Thymus (tissue), 11 donors: ENCODE results near the gene KAZALD1. TPM values are rescaled to one million over a fixed set of nuclear protein-coding genes. Genes with fewer than 3 reads are reported as not detected.

Experiments
- DNase-seq, 9 donors: peaks; one replicate each; pipeline ENCODE4 v3.0.0-alpha.2; 2013; ENCODE audit warnings: low spot score in 9 of 9, low read depth in 6 of 9, missing footprints in 1 of 9
- H3K27ac ChIP-seq, 2 donors: one replicate each; pipeline ENCODE4 v1.5.1; 2013; ENCODE audit warnings: control low read depth in 1 of 2, low read depth in 1 of 2, low read length in 1 of 2, mild to moderate bottlenecking in 1 of 2, moderate library complexity in 1 of 2
- H3K27me3 ChIP-seq, 2 donors: one replicate each; pipeline ENCODE4 v1.5.1; 2013; ENCODE audit warnings: low read length in 1 of 2; ENCODE audit not compliant: control insufficient read depth in 2 of 2, insufficient read depth in 1 of 2
- H3K36me3 ChIP-seq, 2 donors: one replicate each; pipeline ENCODE4 v1.5.1; 2013; ENCODE audit warnings: low read length in 1 of 2, mild to moderate bottlenecking in 1 of 2, moderate library complexity in 1 of 2; ENCODE audit not compliant: control insufficient read depth in 2 of 2, insufficient read depth in 2 of 2
- H3K4me1 ChIP-seq, 2 donors: one replicate each; pipeline ENCODE4 v1.5.1; 2013; ENCODE audit warnings: low read length in 2 of 2; ENCODE audit not compliant: control insufficient read depth in 2 of 2, insufficient read depth in 2 of 2
- H3K4me3 ChIP-seq, 2 donors: one replicate each; pipeline ENCODE4 v1.5.1; 2013; ENCODE audit warnings: low read length in 2 of 2, control low read depth in 1 of 2, mild to moderate bottlenecking in 1 of 2
- H3K9me3 ChIP-seq, 2 donors: one replicate each; pipeline ENCODE4 v1.5.1; 2013; ENCODE audit warnings: low read length in 1 of 2, mild to moderate bottlenecking in 1 of 2; ENCODE audit not compliant: control insufficient read depth in 2 of 2, insufficient read depth in 1 of 2
- WGBS: extraction: QIAGEN DNeasy Blood & Tissue Kit; methylation state at CpG from one replicate; pipeline ENCODE4 v1.1.7; 2013; 5-methylcytosine and 5-hydroxymethylcytosine counted together
- polyA plus RNA-seq: library from polyadenylated mRNA; stranded (reverse); fragments of 200-250 nt; gene quantifications from one replicate; pipeline ENCODE4 v1.2.3, GENCODE V29; 2013
- total RNA-seq: library from RNA; stranded (reverse); fragments of 120-200 nt; gene quantifications from one replicate; pipeline ENCODE4 v1.2.4, GENCODE V29; 2013
- donor health status: healthy.

KAZALD1 gene
- total and polyA plus RNA-seq, 2 donors = 2.3 to 2.8 TPM

DNA sequence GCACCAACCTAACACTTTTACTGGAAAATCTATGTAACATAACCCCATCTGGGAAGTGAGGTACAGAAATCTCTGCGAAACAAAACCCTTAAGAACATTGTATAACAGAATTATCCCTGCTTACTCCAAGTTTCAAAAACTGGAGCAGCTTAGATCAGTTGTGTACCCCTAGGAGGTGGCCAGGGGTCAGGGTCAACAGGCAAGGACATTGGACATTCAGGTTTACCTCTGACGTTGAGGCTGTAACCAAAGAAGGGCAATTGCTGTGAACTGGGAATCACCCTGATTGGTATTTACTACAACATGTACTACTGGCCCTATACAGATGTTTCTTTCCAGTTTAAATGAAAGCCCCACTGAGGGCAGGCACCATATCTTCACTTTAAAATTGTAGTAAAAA is 17.7 kb upstream of the KAZALD1 start:
- H3K9me3 ChIP-seq = no peaks in the 10 kb centered on the region
- no peaks in the 10 kb centered on the region for H3K36me3 ChIP-seq
- WGBS = 98% methylated on average over 2 of the region's 2 CpGs
- peaks cover 44 to 68% of the 10 kb centered on the region in 2 donors for H3K27me3 ChIP-seq
- peaks cover 11 to 14% of the 10 kb centered on the region in 2 donors for H3K4me1 ChIP-seq
- H3K4me3 ChIP-seq = no peak overlapping the region
- no peak for DNase-seq
- H3K27ac ChIP-seq = no peak overlapping the region

DNA sequence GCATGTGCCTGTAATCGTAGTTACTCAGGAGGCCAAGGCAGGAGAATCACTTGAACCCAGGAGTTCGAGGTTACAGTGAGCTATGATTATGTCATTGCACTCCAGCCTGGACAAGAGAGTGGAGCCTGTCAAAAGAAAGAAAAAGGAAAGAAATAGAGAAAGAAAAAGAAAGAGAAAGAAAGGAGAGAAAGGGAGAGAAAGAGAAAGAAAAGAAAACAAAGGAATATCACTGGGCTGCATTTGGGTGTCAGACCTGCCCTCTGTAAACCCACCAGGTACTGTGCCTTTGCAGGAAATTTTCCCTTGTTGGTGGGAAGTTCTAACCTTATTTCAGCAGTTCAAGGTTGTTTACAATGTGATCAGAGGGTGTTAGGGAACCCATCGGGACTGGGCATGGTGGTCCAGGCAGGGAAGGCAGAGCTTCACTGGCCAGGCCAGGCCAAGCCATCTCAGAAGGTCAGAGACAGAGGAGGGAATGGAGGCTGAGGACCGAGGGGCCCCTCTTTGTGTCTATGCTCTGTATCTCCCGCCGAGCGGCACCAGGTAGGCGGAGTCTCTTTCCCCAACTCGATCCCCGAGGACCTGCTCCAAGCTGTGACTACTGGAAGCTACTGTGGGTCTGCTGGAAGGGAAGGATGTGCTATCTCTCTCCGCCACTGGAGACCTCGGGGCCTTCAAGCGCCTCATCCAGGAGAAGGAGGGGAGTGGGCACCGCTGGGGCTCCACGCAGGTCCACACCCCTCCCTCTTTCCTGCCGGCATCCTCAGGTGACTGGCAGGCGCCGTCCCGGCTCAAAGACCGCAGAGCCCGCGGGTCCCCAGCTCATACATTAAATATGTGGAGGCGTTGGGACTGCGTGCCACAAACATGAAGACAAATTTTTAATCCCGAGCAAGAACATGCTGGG is 15.2 kb upstream of the KAZALD1 start:
- H3K9me3 ChIP-seq = no peaks in the 10 kb centered on the region
- peaks cover 14 to 24% of the 10 kb centered on the region in 2 donors for H3K4me1 ChIP-seq
- no peak for DNase-seq
- no peak overlapping the region for H3K4me3 ChIP-seq
- H3K36me3 ChIP-seq = peaks cover 0 to 2% of the 10 kb centered on the region in 2 donors
- 70% methylated on average over 25 of the region's 25 CpGs for WGBS
- H3K27me3 ChIP-seq = peaks cover 59 to 80% of the 10 kb centered on the region in 2 donors
- H3K27ac ChIP-seq = no peak overlapping the region

DNA sequence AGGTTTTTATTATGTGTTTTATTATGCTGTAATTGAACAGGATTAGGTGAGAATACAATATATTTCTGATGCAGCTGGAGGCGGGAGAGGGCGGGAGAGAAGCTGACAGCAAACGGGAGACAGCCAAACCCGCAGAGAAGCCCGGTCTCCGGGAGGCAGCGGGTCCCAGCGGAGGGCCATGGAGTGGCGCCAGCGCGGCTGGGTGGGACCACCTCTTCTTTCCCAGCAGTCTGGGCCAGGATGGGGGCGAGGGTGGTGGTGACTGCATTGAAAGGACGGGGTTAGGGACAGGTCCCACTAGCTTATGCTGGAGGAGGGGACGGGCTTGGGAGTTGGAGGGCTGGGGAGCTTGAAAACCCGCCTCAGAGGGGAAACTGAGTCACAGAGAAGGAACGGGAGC is 14.5 kb upstream of the KAZALD1 start:
- no peak for DNase-seq
- WGBS = 50% methylated on average over 16 of the region's 16 CpGs
- Histone ChIP-seq H3K9me3 (no peaks in the 10 kb centered on the region), H3K4me1 (peaks cover 12 to 22% of the 10 kb centered on the region in 2 donors), H3K36me3 (peaks cover 0 to 4% of the 10 kb centered on the region in 2 donors), H3K27me3 (peaks cover 59 to 80% of the 10 kb centered on the region in 2 donors), H3K27ac (no peak overlapping the region), H3K4me3 (no peak overlapping the region)

DNA sequence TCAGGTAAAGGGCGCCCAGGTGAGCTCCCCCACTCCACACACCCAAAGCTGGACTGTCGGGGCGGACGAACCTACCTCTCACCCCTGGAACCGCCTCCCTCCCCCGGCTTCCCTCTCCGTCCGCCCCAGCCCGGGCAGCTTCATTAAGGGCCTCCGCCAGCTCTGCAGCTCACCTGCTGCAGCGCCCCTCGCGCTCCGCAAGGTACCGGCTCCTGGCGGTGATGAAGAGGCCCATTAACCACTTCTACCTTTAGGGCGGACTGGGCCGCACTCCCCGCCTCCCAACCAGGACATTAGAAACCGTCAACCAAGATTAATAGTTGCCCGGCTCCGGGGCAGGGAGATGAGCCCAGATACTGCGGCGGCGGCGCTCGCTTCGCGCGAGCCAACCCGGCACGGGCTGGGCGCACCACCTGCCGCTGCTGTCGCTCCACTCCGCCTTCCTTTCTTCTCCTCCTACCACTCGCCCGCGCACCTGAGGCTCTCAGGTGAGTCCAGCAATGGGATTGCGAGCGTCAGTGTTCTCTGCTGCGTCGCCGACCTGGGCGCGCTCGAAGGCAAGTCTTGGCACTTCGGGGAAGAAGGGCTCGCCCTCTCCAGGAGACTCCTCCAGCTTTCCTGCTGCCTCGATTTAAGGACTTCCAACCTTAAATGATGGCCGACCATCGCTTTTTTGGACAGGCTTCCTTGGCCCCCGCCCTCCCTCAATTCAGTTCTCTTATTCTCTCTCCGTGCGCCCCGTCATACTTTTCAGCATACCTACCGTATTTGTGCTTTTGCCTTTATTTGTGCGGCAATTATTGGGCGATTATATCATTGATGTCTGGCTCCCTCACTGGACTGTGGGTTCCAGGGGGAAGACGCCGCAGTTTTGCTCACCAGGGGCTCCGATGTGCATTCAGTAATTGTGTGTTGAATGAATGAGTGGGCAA is 13.6 kb upstream of the KAZALD1 start:
- WGBS = 16% methylated on average over 62 of the region's 62 CpGs
- no peak for DNase-seq
- Histone ChIP-seq H3K4me1 (peaks cover 7 to 14% of the 10 kb centered on the region in 2 donors), H3K27ac (no peak overlapping the region), H3K36me3 (peaks cover 0 to 4% of the 10 kb centered on the region in 2 donors), H3K9me3 (no peaks in the 10 kb centered on the region), H3K4me3 (no peak overlapping the region), H3K27me3 (peaks cover 57 to 75% of the 10 kb centered on the region in 2 donors)

DNA sequence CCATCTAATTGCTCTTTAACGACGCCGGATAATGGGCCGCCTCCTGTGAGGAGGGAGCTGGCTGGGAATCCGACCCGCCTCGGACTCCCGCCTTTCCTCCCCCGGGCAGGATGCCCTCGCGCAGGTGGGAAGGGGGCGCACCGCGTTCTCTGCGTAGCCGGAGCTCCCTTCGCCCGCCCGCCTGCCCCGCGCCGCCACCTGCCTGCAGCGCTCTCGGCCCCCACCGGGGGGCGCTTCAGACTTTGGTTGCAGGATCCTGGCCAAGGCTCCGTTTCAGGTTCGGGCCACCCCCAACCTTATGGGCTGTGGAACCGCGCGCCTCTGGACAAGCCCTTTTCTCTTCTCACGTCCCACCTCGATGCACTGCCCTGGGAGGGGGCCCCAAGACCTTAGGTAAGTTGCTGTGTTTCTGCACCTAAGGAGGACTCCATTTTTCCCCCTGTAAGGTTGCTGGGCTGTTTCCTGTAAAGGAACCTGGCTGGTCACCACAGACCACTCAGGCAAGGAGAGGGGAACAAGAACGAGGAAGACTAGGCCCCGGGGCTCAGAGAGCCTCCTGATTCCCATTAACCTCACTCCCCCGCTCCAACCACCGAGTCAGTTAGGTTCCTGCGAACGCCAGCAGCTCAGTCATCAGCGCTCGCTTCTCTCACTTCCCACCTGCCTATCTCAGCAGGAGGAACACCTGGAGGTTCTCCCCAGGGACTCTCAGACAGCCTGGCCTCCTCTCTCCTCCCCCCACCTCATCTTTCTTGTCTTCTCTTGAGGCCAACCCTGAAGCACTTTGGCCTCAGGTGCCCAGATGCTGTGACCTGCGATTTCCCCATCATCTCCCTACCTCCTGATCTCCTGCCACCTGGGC is 11.3 kb upstream of the KAZALD1 start:
- WGBS = 16% methylated on average over 42 of the region's 42 CpGs
- Histone ChIP-seq H3K36me3 (peaks cover 5 to 9% of the 10 kb centered on the region in 2 donors), H3K27ac (no peak overlapping the region), H3K4me3 (no peak overlapping the region), H3K9me3 (no peaks in the 10 kb centered on the region), H3K27me3 (peaks cover 43 to 54% of the 10 kb centered on the region in 2 donors), H3K4me1 (peaks cover 4 to 10% of the 10 kb centered on the region in 2 donors)
- DNase-seq = peak in 4 of 9 donors; percentile 61 to 81 (median 70)

DNA sequence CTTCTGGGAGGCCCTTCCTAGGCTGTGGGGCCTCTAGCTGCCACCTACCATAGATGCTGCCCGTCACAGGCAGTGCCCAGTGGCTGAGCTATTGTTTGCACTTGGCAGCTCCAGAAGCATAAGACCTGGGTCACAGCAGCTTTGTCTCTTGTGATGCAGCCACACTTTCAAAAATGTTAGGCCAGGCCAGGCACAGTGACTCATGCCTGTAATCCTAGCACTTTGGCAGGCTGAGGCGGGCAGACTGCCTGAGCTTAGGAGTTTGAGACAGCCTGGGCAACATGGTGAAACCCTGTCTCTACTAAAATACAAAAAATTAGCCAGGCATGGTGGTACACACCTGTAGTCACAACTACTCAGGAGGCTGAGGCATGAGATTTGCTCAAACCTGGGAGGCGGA is 9.5 kb upstream of the KAZALD1 start:
- no peak for DNase-seq
- peaks cover 33 to 36% of the 10 kb centered on the region in 2 donors for H3K27me3 ChIP-seq
- 97% methylated on average over 3 of the region's 3 CpGs for WGBS

DNA sequence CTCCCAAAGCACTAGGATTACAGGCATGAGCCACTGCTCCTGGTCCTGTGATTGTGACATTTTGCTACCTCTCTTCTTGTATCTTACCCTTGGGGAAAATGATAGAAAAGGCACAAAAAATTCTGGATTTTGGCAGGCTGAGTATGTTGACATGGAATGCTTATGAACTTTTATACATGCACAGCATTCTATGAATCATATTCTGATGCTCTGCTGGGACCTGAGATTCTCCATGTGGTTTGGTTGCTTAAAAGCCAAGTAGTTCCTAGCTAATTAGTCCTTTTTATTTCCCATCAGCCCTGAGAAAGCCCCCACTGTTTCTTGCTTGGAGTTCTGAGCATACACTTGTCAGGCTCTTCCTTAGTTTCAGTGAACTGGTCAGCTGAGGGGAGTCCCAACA is 8.3 kb upstream of the KAZALD1 start:
- Histone ChIP-seq H3K9me3 (no peaks in the 10 kb centered on the region), H3K4me1 (peaks cover 4 to 10% of the 10 kb centered on the region in 2 donors), H3K27ac (no peak overlapping the region), H3K27me3 (peaks cover 21 to 24% of the 10 kb centered on the region in 2 donors), H3K4me3 (no peak overlapping the region), H3K36me3 (peaks cover 6 to 10% of the 10 kb centered on the region in 2 donors)
- no peak for DNase-seq

More for the DNA sequence above, 9.5 kb upstream of the KAZALD1 start:
- H3K4me3 ChIP-seq = no peak overlapping the region
- H3K9me3 ChIP-seq = no peaks in the 10 kb centered on the region
- H3K36me3 ChIP-seq = peaks cover 5 to 10% of the 10 kb centered on the region in 2 donors
- H3K4me1 ChIP-seq = peaks cover 4 to 10% of the 10 kb centered on the region in 2 donors
- H3K27ac ChIP-seq = no peak overlapping the region

DNA sequence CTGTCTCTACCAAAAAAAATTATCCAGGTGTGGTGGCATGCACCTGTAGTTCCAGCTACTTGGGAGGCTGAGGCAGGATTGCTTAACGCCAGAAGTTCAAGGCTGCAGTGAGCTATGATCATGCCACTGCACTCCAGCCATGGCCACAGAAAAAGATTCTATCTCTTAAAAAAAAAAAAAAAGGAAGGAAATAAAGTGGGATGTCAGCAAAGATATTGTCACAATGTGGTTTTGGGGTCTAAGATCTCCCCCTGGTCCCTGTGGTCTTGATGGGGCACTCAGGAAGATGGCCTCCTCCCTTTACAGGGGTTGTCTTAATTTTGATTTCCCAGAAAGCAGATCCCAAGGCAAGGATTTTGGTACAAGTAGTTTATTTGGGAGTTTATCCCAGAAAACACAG is 7.4 kb upstream of the KAZALD1 start:
- no peak for DNase-seq
- Histone ChIP-seq H3K9me3 (no peaks in the 10 kb centered on the region), H3K4me3 (no peak overlapping the region), H3K36me3 (peaks cover 6 to 10% of the 10 kb centered on the region in 2 donors), H3K27me3 (peaks cover 13 to 15% of the 10 kb centered on the region in 2 donors), H3K4me1 (peaks cover 5 to 10% of the 10 kb centered on the region in 2 donors), H3K27ac (no peak overlapping the region)
- 54% methylated on average over 1 of the region's 1 CpG for WGBS
